ENCODE data around the gene LRRFIP1.

DNA sequence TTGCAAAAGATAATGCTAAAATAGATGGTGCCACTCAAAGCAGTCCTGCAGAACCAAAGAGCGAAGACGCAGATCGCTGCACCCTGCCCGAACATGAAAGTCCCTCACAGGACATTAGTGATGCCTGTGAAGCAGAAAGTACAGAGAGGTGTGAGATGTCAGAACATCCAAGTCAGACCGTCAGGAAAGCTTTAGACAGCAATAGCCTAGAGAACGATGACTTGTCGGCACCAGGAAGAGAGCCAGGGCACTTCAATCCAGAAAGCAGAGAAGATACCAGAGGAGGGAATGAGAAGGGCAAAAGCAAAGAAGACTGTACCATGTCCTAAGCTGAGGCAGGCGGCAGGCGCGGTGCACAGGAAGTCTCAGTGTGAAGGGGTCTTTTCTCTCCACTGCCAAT, 136.4 kb downstream of the LRRFIP1 start:
- TF ChIP-seq CTCF (IDR thresholded peaks at IDR 0.05) (no peak), POLR2A (IDR thresholded peaks at IDR 0.05) (no peak)

Measured in adrenal gland (tissue), 5 donors.